Activated CD4-positive, alpha-beta T cell treated with anti-CD3 and anti-CD28 coated beads, Interleukin-2, amount 50 U/mL, for 24 hours (primary cell): ENCODE results near the gene DVL1.

ENCODE experiments used
- DNase-seq, 2 donors: peaks; one replicate each; pipeline ENCODE4 v3.0.0-alpha.2; 2020; ENCODE audit warnings: low read depth in 1 of 2, low spot score in 1 of 2

DVL1 gene

DNA sequence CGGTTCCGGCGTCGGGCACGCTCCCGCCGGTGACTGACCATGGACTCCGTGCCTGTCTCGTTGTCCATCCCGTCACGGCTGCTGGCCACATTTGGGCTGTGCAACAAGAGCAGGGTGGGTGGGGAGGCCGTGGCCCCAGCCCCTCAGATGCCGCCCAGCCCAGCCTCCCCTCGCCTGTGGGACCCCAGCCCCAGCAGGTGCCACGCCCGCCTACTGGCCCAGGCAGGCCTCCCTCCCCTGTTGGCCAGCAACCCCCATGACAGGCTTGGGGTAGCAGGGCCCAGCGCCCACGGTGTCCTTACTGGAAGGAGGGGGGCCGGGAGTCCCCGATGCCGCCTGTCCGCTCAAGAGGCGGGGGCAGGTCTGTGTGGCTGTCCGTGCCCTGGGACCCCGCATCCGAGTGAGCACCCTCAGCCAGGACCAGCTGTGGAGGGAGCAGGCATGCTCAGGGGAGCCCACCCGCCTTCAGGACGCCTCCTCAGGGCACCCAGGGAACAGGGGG, 7.1 kb downstream of the DVL1 start:
- no peak for DNase-seq

- DNase-seq: no peak
Observed at GRCh38 chr1:1341549-1342021, 7.6 kb downstream of the DVL1 start.

DNA sequence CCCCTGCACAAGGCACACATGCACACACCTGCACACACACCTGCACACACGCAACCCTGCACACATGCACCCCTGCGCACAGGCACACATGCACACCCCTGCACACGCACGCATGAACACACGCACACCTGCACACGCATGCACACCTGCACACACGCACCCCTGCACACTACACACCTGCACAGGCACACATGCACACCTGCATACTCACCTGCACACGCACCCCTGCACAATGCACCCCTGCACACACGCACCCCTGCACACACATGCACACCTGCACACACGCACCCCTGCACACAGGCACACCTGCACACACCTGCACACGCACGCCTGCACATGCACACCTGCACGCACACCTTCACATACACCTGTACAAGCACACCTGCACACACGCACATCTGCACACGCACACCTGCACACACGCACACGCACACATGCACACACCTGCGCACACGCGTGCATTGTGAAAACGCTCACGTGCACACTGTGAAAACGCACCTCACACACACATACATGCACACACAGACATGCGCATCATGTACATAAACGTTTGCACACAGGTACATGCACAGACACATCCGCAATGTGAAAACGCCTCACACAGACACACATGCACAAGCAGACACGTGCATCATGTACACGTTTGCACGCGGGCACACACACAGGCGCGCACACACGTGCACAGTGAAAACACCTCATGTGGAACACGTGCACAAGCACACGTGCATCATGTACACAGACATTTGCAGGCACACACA, 8.2 kb downstream of the DVL1 start:
- DNase-seq: no peak

DNA sequence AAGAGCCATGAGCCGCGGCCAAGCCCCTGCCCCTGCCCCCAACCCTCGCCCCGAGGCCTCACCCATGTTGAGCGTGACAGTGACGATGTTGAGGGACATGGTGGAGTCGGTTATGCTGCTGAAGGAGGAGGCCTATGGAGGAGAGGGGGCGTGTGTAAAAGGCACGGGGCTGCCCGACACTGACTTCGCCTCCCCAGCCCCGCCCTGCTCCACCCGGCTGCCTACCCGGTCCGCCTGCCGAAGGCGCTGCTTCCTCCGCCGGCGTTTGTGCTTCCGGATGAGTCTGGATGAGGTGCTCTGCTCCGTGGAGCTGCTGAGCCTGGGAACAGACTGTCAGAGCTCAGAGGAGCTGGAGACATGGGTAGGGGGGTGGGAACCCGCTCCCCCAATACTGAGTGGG, 9.0 kb downstream of the DVL1 start:
- DNase-seq: no peak

DNA sequence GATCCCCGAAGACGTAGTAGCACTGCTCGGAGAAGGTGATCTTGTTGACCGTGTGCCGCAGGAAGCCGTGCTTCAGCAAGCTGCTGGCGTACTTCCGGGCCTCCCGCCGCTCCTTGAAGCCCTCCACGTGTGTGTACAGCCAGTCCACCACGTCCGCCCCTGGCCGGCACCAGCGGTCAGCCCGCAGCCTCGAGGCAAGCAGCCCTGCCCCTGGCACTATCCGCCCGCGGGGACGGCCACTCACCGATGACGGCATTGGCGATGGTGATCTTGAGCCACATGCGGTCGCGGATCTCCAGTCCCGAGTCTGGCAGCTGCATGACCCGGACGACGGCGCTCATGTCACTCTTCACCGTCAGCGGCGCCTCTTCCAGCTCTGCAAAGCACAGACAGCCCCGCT, 10.9 kb downstream of the DVL1 start:
- DNase-seq: no peak

- peak in 1 of 2 donors; percentile 25 for DNase-seq
Observed at GRCh38 chr1:1337793-1338147, 11.4 kb downstream of the DVL1 start.

DNA sequence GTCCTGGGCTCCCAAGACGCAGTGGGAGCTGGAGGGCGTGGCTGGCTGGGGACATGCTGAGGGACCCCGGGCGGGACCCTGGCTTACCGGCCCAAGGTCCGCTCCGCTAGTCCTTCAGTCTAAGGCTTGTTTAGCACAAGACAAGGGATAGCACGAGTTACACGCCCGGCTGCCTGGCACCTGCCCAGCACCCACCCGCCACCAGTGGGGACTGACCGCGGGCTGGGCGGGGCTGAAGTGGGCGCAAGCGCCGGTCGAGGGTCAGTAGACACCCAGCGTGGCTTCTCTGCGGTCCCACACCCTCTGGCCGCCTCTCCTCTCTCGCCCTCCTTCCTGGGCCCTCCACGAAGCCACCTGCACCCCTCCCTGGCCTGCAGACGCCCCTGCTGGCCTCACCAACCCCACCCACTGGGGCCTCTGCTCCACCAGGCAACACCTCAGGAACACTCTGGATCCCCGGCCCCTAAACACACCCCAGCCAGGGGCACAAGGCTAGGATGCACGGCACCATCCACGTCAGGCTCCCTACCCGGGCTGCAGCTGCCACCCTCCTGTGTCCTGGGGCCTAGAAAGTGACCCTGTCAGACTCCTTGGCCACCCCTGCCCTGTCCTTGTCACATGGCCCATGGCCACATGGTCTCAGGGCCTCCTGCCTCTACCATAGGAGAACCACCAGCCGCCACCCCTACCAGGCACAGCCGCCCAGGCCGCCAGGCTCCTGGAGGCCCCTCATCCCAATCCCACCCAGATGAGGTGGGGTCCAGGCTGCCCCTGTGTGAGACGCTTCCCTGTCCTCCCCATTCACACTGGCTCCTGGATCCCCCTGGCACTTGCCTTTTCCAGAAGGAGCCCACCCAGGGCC, 12.1 kb downstream of the DVL1 start:
- no peak for DNase-seq

DNA sequence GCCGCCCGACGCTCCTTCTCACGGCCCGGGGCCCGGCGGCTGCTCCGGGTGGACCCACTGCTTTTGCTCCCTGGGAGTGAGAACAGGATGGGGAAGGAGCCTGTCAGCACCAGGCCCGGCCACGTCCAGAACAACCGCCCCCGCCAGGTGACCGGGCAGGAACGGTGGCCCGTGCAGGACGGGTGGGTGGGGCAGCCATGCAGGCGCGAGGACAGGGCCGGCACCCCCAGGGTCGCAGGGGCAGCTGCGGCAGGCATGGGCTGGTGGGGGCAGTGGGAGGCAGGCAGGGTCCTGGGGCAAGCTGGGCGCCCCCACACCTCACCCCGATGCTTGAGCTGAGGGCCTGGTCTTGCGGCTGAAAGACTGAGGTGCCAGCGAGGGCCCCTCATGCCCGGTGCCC, 12.8 kb downstream of the DVL1 start:
- no peak for DNase-seq

DNA sequence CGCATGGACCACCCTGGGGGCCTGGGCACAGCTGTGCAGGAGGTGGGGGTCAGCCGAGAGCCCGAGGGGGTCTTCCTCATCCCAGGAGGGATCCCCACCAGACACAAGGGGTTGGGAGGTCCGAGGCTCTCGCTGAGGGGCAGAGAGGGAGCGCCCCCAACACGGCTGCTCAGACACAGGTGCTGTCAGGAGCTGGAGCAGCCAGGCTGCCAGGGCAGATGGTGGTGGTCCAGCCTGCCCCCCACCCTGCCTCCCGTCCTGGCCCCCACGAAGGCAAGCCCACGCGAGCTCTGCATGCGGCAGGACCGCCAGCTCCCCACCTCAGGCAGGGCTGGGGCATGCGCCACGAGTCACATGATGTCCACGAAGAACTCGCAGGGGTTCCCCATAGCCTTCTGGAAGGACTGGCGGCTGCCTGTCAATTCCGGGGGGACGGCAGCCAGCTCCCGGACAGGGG, 13.4 kb downstream of the DVL1 start:
- no peak for DNase-seq

- DNase-seq: no peak
Observed at GRCh38 chr1:1335283-1335682, 13.9 kb downstream of the DVL1 start.

DNA sequence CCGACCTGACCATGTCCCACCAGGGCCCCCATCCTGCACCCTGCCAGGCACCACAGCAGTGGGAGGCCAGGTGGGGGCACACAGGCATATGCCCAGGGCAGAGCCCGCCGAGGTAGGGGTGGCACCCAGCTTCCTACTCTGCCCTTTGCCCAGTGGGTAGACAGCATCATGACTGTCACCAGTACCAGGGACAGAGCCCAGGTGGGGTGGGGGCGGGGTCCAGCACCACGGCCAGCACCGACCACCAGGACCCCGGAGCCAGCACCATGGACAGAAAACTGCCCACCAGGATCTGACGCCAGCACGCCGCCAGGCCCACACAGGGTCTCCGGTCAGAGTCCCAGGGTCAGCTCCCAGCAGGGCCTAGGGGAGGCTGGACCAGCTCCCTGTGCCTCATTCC, 14.4 kb downstream of the DVL1 start:
- no peak for DNase-seq

DNA sequence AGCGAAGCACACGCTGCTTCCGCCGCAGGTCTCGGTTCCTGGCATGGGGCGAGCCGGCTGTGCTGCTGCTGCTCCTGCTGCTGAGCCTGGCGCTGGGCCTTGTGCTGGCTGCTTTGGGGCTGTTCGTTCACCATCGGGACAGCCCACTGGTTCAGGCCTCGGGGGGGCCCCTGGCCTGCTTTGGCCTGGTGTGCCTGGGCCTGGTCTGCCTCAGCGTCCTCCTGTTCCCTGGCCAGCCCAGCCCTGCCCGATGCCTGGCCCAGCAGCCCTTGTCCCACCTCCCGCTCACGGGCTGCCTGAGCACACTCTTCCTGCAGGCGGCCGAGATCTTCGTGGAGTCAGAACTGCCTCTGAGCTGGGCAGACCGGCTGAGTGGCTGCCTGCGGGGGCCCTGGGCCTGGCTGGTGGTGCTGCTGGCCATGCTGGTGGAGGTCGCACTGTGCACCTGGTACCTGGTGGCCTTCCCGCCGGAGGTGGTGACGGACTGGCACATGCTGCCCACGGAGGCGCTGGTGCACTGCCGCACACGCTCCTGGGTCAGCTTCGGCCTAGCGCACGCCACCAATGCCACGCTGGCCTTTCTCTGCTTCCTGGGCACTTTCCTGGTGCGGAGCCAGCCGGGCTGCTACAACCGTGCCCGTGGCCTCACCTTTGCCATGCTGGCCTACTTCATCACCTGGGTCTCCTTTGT, 15.5 kb downstream of the DVL1 start:
- DNase-seq: no peak

DNA sequence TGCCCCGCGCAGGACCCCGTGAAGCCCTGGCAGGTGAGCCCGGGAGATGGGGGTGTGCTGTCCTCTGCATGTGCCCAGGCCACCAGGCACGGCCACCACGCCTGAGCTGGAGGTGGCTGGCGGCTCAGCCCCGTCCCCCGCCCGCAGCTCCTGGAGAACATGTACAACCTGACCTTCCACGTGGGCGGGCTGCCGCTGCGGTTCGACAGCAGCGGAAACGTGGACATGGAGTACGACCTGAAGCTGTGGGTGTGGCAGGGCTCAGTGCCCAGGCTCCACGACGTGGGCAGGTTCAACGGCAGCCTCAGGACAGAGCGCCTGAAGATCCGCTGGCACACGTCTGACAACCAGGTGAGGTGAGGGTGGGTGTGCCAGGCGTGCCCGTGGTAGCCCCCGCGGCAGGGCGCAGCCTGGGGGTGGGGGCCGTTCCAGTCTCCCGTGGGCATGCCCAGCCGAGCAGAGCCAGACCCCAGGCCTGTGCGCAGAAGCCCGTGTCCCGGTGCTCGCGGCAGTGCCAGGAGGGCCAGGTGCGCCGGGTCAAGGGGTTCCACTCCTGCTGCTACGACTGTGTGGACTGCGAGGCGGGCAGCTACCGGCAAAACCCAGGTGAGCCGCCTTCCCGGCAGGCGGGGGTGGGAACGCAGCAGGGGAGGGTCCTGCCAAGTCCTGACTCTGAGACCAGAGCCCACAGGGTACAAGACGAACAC, 16.3 kb downstream of the DVL1 start:
- DNase-seq: no peak

DNA sequence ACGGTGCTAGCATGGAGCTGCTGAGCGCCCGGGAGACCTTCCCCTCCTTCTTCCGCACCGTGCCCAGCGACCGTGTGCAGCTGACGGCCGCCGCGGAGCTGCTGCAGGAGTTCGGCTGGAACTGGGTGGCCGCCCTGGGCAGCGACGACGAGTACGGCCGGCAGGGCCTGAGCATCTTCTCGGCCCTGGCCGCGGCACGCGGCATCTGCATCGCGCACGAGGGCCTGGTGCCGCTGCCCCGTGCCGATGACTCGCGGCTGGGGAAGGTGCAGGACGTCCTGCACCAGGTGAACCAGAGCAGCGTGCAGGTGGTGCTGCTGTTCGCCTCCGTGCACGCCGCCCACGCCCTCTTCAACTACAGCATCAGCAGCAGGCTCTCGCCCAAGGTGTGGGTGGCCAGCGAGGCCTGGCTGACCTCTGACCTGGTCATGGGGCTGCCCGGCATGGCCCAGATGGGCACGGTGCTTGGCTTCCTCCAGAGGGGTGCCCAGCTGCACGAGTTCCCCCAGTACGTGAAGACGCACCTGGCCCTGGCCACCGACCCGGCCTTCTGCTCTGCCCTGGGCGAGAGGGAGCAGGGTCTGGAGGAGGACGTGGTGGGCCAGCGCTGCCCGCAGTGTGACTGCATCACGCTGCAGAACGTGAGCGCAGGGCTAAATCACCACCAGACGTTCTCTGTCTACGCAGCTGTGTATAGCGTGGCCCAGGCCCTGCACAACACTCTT, 17.0 kb downstream of the DVL1 start:
- DNase-seq: no peak

DNA sequence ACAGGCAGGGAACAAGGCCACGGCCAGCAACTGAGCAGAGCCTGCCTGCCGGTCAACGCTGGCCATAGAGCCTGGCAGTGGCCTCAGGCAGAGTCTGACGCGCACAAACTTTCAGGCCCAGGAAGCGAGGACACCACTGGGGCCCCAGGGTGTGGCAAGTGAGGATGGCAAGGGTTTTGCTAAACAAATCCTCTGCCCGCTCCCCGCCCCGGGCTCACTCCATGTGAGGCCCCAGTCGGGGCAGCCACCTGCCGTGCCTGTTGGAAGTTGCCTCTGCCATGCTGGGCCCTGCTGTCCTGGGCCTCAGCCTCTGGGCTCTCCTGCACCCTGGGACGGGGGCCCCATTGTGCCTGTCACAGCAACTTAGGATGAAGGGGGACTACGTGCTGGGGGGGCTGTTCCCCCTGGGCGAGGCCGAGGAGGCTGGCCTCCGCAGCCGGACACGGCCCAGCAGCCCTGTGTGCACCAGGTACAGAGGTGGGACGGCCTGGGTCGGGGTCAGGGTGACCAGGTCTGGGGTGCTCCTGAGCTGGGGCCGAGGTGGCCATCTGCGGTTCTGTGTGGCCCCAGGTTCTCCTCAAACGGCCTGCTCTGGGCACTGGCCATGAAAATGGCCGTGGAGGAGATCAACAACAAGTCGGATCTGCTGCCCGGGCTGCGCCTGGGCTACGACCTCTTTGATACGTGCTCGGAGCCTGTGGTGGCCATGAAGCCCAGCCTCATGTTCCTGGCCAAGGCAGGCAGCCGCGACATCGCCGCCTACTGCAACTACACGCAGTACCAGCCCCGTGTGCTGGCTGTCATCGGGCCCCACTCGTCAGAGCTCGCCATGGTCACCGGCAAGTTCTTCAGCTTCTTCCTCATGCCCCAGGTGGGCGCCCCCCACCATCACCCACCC, 17.9 kb downstream of the DVL1 start, which contains the start of gene TAS1R3:
TAS1R3 (plus strand) TSS at position 213 of the 898 bp plus-strand sequence; CDS start at position 279, 66 bp downstream.
- no peak for DNase-seq

- no peak for DNase-seq
Observed at GRCh38 chr1:1330366-1331067, 18.7 kb downstream of the DVL1 start.

DNA sequence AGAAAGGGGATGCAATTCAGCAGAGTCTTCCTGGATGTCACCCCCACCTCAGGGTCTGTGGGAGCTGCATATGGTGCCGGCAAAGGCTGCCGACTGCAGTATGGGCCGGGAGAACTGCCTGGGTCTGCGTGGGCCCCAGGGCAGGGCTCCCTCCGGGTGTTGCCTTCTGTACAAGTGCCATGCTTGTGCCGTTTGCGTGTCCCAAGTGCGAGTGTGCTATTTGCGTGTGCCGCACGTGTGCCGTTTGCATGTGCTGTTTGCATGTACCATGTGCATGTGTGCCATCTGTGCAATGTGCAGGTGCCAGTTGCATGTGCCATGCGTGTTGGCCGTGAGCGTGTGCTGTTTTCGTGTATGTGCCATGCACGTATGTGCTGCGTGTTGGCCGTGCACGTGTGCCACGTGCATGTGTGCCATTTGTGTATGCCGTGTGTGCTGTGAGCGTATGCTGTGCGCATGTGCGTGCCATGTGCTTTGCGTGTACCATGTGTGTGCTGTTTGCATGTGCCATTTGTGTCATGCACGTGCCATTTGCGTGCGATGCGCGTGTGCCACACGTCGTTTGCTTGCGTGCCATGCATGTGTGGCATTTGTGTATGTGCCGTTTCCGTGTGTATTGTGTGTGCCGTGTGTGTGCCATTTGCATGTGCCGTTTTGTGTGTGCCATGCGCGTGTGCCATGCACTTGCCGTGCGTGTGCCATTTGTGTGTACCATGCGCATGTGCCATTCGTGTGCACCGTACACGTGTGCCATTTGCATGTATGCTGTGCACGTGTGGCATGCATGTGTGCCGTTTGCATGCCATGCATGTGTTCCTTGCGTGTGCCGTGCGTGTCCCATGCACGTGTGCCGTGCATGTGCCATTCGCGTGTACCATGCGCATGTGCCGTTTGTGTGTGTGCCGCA, 19.7 kb downstream of the DVL1 start:
- DNase-seq: no peak
